Spleen (tissue), 11 donors: Measurements from ENCODE around the gene LPP. TPM values are rescaled to one million over a fixed set of nuclear protein-coding genes. Genes with fewer than 3 reads are reported as not detected.

Source experiments
- DNase-seq: peaks from one replicate; pipeline ENCODE4 v3.0.0-alpha.2; 2020
- H3K27ac ChIP-seq, 8 donors: fragments of 200-600 bp; sonication (generic) in 7 of 8; 1 replicate in 4 of 8; 2 replicates in 4 of 8; pipeline versions ENCODE4 v1.5.0 to v1.8.0; 2016 to 2021; ENCODE audit warnings: inconsistent platforms in 4 of 8, mild to moderate bottlenecking in 4 of 8, moderate library complexity in 1 of 8
- H3K27me3 ChIP-seq, 7 donors: fragments of 200-600 bp; sonication (generic) in 6 of 7; replicated peaks in 1 of 7; 1 replicate in 4 of 7; 2 replicates in 3 of 7; pipeline versions ENCODE4 v1.5.0 to v1.8.0; 2016 to 2021; ENCODE audit warnings: inconsistent platforms in 3 of 7, mild to moderate bottlenecking in 1 of 7
- H3K36me3 ChIP-seq, 6 donors: fragments of 200-600 bp; sonication (generic) in 5 of 6; 1 replicate in 4 of 6; 2 replicates in 2 of 6; pipeline versions ENCODE4 v1.5.0 to v1.8.0; 2016 to 2021; ENCODE audit warnings: inconsistent platforms in 2 of 6
- H3K4me1 ChIP-seq, 6 donors: fragments of 200-600 bp; sonication (generic) in 5 of 6; 1 replicate in 3 of 6; 2 replicates in 3 of 6; pipeline versions ENCODE4 v1.5.0 to v1.8.0; 2016 to 2021; ENCODE audit warnings: inconsistent platforms in 3 of 6
- H3K4me3 ChIP-seq, 8 donors: fragments of 200-600 bp; sonication (generic) in 7 of 8; 1 replicate in 4 of 8; 2 replicates in 4 of 8; pipeline versions ENCODE4 v1.5.0 to v1.8.0; 2016 to 2021; ENCODE audit warnings: inconsistent platforms in 4 of 8, mild to moderate bottlenecking in 4 of 8, moderate library complexity in 2 of 8
- H3K9me3 ChIP-seq, 8 donors: fragments of 200-600 bp; sonication (generic) in 7 of 8; 1 replicate in 4 of 8; 2 replicates in 4 of 8; pipeline versions ENCODE4 v1.5.0 to v1.8.0; 2016 to 2021; ENCODE audit warnings: inconsistent platforms in 4 of 8
- POLR2A ChIP-seq, 3 donors: fragments of 450-650 bp; IDR thresholded peaks; one replicate each; pipeline ENCODE4 v1.5.1; 2017; ENCODE audit warnings: antibody characterized with exemption in 3 of 3, mild to moderate bottlenecking in 1 of 3
- POLR2AphosphoS5 ChIP-seq, 3 donors: sonication (generic); formaldehyde crosslinking; IDR thresholded peaks; one replicate each; pipeline ENCODE4 v1.5.1; 2017; ENCODE audit warnings: antibody characterized with exemption in 3 of 3
- WGBS, 5 donors: extraction: QIAGEN DNeasy Blood & Tissue Kit in 3 of 5; methylation state at CpG; one replicate each; pipeline versions ENCODE4 v1.1.5 to v1.1.7; 2013 to 2018; 5-methylcytosine and 5-hydroxymethylcytosine counted together
- intact Hi-C: fragments of 100-400 bp; cut with DNase I; formaldehyde crosslinking; loops from one replicate; pipeline ENCODE4 v1.15.0; 2023; ENCODE audit warnings: low total_unique reads
- polyA plus RNA-seq, 3 donors: library from polyadenylated mRNA; stranded (reverse); fragments of 200-250 nt; gene quantifications; one replicate each; pipeline ENCODE4 v1.2.1, GENCODE V29; 2013
- total RNA-seq, 7 donors: library from RNA; depleted of rRNA in 3 of 7; stranded (reverse); fragments of >200 nt in 3 of 7; fragmentation: NEBNext Ultra II Directional in 4 of 7; extraction: Animal tissue kit (Norgen Biotek cat#: 25700) in 4 of 7; gene quantifications; one replicate each; pipeline versions ENCODE4 v1.1.0 to v1.2.1, GENCODE V29; 2016 to 2021
- TF ChIP-seq, protein P1 (sequence below), 11 experiments: fragments of 200-600 bp in 7 of 11; fragments of 450-650 bp in 4 of 11; sonication (generic) in 4 of 11; IDR thresholded peaks in 8 of 11; conservative IDR thresholded peaks in 3 of 11; 1 replicate in 7 of 11; 2 replicates in 4 of 11; pipeline versions ENCODE4 v1.4.0 to v1.8.0; 2016 to 2021; ENCODE audit warnings: antibody characterized with exemption in 11 of 11, inconsistent platforms in 4 of 11, mild to moderate bottlenecking in 1 of 11
- donor health status: healthy with polysubstance abuse.
- donor health status: DM: no; HTN: no; CAD: no; lungs with moderate emphysema.
- donor health status: DM: no; HTN: no; CAD: no.
- donor health status: Bipolar disorder and iron deficiency.
- donor health status: healthy.
- donor health status: DM: no; HTN: no; CAD: no.
- donor health status: DM: yes; HTN: yes; CAD: no.

LPP gene
- total and polyA plus RNA-seq, 10 donors, result 2.4 to 270 (median 156) TPM

- no peaks in the 10 kb centered on the region for H3K36me3 ChIP-seq
- H3K4me1 ChIP-seq, result peaks cover 6 to 54% (median 28%) of the 10 kb centered on the region in 6 donors
- TF ChIP-seq, protein P1, sequence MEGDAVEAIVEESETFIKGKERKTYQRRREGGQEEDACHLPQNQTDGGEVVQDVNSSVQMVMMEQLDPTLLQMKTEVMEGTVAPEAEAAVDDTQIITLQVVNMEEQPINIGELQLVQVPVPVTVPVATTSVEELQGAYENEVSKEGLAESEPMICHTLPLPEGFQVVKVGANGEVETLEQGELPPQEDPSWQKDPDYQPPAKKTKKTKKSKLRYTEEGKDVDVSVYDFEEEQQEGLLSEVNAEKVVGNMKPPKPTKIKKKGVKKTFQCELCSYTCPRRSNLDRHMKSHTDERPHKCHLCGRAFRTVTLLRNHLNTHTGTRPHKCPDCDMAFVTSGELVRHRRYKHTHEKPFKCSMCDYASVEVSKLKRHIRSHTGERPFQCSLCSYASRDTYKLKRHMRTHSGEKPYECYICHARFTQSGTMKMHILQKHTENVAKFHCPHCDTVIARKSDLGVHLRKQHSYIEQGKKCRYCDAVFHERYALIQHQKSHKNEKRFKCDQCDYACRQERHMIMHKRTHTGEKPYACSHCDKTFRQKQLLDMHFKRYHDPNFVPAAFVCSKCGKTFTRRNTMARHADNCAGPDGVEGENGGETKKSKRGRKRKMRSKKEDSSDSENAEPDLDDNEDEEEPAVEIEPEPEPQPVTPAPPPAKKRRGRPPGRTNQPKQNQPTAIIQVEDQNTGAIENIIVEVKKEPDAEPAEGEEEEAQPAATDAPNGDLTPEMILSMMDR (IDR thresholded peaks at IDR 0.05 in 8 of 11, conservative IDR thresholded peaks at IDR 0.05 in 3 of 11), result no peak
- TF ChIP-seq POLR2AphosphoS5 (IDR thresholded peaks at IDR 0.05), result no peak
- no peak for TF ChIP-seq POLR2A (IDR thresholded peaks at IDR 0.05)
- no peak for DNase-seq
- WGBS, 5 donors, result 88 to 96% (median 91%) methylated on average over 4 of the region's 4 CpGs
- no peak overlapping the region for H3K27ac ChIP-seq
- no peaks in the 10 kb centered on the region for H3K27me3 ChIP-seq
- H3K9me3 ChIP-seq, result no peaks in the 10 kb centered on the region
- no peak overlapping the region for H3K4me3 ChIP-seq
- intact Hi-C loops, result no loop called here
Observed at GRCh38 chr3:188261011-188261410, 107.1 kb downstream of the LPP start.

DNA sequence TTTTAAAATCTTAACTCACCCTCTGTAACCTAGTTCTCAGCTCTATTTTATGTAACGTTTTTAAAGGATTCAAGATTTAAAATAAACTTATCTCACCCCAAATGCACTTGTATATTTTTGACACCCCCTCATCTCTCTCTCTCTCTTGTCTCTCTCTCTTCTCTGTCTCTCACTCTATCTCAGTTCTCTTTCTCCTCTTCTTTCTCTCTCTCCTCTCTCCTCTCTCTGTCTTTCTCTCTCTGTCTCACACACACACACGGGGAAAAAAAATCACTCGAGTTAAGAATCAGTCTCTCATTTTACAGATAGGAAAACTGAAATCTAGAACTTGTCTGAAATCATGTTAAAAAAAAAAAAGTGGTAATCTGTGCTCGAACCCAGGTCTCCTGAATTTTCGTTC lies 108.5 kb downstream of the LPP start:
- WGBS, 5 donors, result 75 to 88% (median 84%) methylated on average over 5 of the region's 5 CpGs
- peaks cover 6 to 56% (median 21%) of the 10 kb centered on the region in 6 donors for H3K4me1 ChIP-seq
- intact Hi-C loops, result no loop called here

GRCh38 chr3:188262913-188263683 lies 109.1 kb downstream of the LPP start:
- H3K36me3 ChIP-seq, result no peaks in the 10 kb centered on the region
- peak in 1 of 3 donors; percentile 49 for TF ChIP-seq POLR2AphosphoS5 (IDR thresholded peaks at IDR 0.05)
- TF ChIP-seq, protein P1 (IDR thresholded peaks at IDR 0.05 in 8 of 11, conservative IDR thresholded peaks at IDR 0.05 in 3 of 11), result no peak
- peaks cover 6 to 52% (median 17%) of the 10 kb centered on the region in 6 donors for H3K4me1 ChIP-seq
- H3K27me3 ChIP-seq, result no peaks in the 10 kb centered on the region
- H3K27ac ChIP-seq, result peak overlapping the region in 6 of 8 donors; percentile 0 to 63 (median 54)
- no peaks in the 10 kb centered on the region for H3K9me3 ChIP-seq
- H3K4me3 ChIP-seq, result no peak overlapping the region
- intact Hi-C loops, result no loop called here
- WGBS, 5 donors, result 84 to 92% (median 87%) methylated on average over 8 of the region's 8 CpGs
- DNase-seq, result no peak

More for the DNA sequence above, 108.5 kb downstream of the LPP start:
- Histone ChIP-seq H3K36me3 (no peaks in the 10 kb centered on the region), H3K9me3 (no peaks in the 10 kb centered on the region), H3K27ac (peak overlapping the region in 3 of 8 donors; percentile 34 to 63 (median 49)), H3K4me3 (no peak overlapping the region), H3K27me3 (no peaks in the 10 kb centered on the region)
- no peak for DNase-seq
- TF ChIP-seq POLR2AphosphoS5 (IDR thresholded peaks at IDR 0.05) (no peak), POLR2A (IDR thresholded peaks at IDR 0.05) (no peak)
- TF ChIP-seq, protein P1 (IDR thresholded peaks at IDR 0.05 in 8 of 11, conservative IDR thresholded peaks at IDR 0.05 in 3 of 11), result no peak
